ENCODE results near the gene BNC2. TPM values are rescaled to one million over a fixed set of nuclear protein-coding genes. Genes with fewer than 3 reads are reported as not detected.

The BNC2 gene
- total and polyA plus RNA-seq, 2 of the 4 experiments (the other 2 are of a cell fraction): 15.5 to 45.2 TPM

DNA sequence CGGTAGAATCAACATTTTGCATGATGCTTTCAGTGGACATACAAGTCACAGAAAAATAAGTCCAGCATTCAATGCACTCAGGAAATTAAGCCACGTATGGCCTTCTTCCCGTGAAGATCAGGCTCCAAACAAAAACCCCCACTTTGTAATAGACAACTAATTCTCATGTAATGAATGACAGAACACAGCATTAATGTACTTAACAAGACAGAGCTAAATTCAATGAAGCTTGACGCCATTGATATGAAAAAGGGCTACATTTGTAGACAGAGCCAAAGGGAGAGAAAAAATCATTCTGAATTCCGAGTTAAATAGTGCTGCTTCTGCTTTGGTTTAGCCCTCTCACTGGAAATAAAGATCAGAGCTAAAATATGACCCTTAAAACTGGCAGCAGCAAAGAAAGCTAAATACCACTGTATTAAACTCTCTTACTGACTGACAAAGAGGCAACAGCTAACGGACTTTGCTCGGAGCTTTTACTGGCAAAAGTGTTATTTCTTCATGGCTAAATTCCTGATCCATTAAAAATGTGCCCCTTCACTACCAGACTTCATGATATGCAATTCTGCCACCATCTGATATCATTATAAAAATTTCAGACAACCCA, 250.5 kb downstream of the BNC2 start:
- Histone ChIP-seq H3K56ac (ENCODE audit: extremely low read depth, insufficient read depth, low read length) (no peak overlapping the region), H3K27ac (ENCODE audit: insufficient read depth, low read length) (peak overlapping the region; percentile 37; the same call in 1 of the 2 replicates), H3K9me3 (ENCODE audit: control insufficient read depth, insufficient read depth, low read length) (no peaks in the 10 kb centered on the region), H3K4me2 (ENCODE audit: low read depth, low read length) (peak overlapping the region; percentile 62; the same call in 1 of the 2 replicates), H2AK5ac (ENCODE audit: low read depth, low read length) (no peak overlapping the region), H2BK120ac (ENCODE audit: low read depth, low read length) (no peak overlapping the region), H2AFZ (replicated peaks; ENCODE audit: low read length, poor library complexity) (no peak overlapping the region), H2BK20ac (ENCODE audit: low read depth, low read length) (peak overlapping the region; percentile 13; the same call in 1 of the 2 replicates), H3K4me3 (ENCODE audit: insufficient read depth, low read depth, low read length) (no peak overlapping the region), H4K20me1 (ENCODE audit: insufficient read depth, low read length) (no peaks in the 10 kb centered on the region), H3K4me1 (ENCODE audit: control insufficient read depth, insufficient read depth, low read length) (peaks cover 16% of the 10 kb centered on the region), H2BK15ac (ENCODE audit: low read depth, low read length) (no peak overlapping the region), H4K8ac (ENCODE audit: low read depth in 2 of 2, low read length in 2 of 2) (peak overlapping the region; percentile 4 to 35; a peak in 2 of 4 replicates), H3K4ac (ENCODE audit: low read depth, low read length) (no peak overlapping the region), H3K9ac (ENCODE audit: low read depth, low read length) (no peak overlapping the region), H2BK5ac (ENCODE audit: low read depth, low read length, poor library complexity, severe bottlenecking) (no peak overlapping the region), H3K9me1 (ENCODE audit: insufficient read depth, low read length) (no peaks in the 10 kb centered on the region; the same call in 1 of the 2 replicates), H4K91ac (ENCODE audit: insufficient read depth, low read depth, low read length) (no peak overlapping the region), H3K18ac (ENCODE audit: low read depth, low read length) (peak overlapping the region; percentile 79), H3K27me3 (ENCODE audit: control insufficient read depth, insufficient read depth, low read length) (no peaks in the 10 kb centered on the region), H4K5ac (ENCODE audit: low read depth, low read length) (peak overlapping the region; percentile 75; the same call in 1 of the 2 replicates), H2AK9ac (replicated peaks; ENCODE audit: low read depth, low read length, poor library complexity) (no peak overlapping the region), H3K23ac (ENCODE audit: low read depth, low read length) (peak overlapping the region; percentile 21; the same call in 1 of the 2 replicates), H3K36me3 (ENCODE audit: control insufficient read depth, insufficient read depth, low read length) (no peaks in the 10 kb centered on the region), H3K14ac (replicated peaks; ENCODE audit: low read depth, low read length) (no peak overlapping the region), H3K79me1 (ENCODE audit: low read depth in 1 of 2, low read length in 2 of 2) (peaks cover 12 to 50% of the 10 kb centered on the region in 2 experiments)
- dilution Hi-C loops (cut with HindIII; ENCODE audit: low sequenced_read_pairs, unreplicated experiment): no loop called here
- ATAC-seq (ENCODE audit: low read depth) (no peak; the same call in 1 of the 2 replicates), DNase-seq (no peak)
- intact Hi-C loops (cut with micrococcal nuclease): loop anchor here (10.0 kb wide), 1 partner anchor 425 kb away; no protein-coding TSS in a partner anchor
- in situ Hi-C loops (cut with MboI; ENCODE audit: low sequenced_read_pairs): no loop called here
- 20% methylated on average over 1 of the region's 7 CpGs; no CpG with 5 or more reads in 1 of the 2 experiments for WGBS, 2 experiments (ENCODE audit: extremely low coverage in 2 of 2, insufficient read length in 1 of 2)
- CTCF ChIA-PET: no interaction called here
- POLR2A ChIA-PET (ENCODE audit: unreplicated experiment): no interaction called here
- BruUV-seq (replicated peaks): no TSS peak
- TF ChIP-seq CEBPB (IDR thresholded peaks at IDR 0.05; ENCODE audit: low read depth, low read length): no peak
- TF ChIP-seq MXI1 (IDR thresholded peaks at IDR 0.05; ENCODE audit: borderline replicate concordance, low read depth, low read length): no peak
- no peak for TF ChIP-seq MAZ (IDR thresholded peaks at IDR 0.05; ENCODE audit: borderline replicate concordance, low read depth, low read length)
- TF ChIP-seq, protein P1, sequence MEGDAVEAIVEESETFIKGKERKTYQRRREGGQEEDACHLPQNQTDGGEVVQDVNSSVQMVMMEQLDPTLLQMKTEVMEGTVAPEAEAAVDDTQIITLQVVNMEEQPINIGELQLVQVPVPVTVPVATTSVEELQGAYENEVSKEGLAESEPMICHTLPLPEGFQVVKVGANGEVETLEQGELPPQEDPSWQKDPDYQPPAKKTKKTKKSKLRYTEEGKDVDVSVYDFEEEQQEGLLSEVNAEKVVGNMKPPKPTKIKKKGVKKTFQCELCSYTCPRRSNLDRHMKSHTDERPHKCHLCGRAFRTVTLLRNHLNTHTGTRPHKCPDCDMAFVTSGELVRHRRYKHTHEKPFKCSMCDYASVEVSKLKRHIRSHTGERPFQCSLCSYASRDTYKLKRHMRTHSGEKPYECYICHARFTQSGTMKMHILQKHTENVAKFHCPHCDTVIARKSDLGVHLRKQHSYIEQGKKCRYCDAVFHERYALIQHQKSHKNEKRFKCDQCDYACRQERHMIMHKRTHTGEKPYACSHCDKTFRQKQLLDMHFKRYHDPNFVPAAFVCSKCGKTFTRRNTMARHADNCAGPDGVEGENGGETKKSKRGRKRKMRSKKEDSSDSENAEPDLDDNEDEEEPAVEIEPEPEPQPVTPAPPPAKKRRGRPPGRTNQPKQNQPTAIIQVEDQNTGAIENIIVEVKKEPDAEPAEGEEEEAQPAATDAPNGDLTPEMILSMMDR (conservative IDR thresholded peaks at IDR 0.05; ENCODE audit: low read depth, low read length): no peak
- TF ChIP-seq POLR2A (IDR thresholded peaks at IDR 0.05; ENCODE audit: low read depth, low read length): no peak
- no peak for TF ChIP-seq RCOR1 (IDR thresholded peaks at IDR 0.05; ENCODE audit: insufficient replicate concordance, low read length)
- TF ChIP-seq CHD1 (IDR thresholded peaks at IDR 0.05; ENCODE audit: low read depth, low read length): no peak
- TF ChIP-seq NFE2L2 (IDR thresholded peaks at IDR 0.05; ENCODE audit: low read depth, low read length): no peak
- TF ChIP-seq, protein P2, sequence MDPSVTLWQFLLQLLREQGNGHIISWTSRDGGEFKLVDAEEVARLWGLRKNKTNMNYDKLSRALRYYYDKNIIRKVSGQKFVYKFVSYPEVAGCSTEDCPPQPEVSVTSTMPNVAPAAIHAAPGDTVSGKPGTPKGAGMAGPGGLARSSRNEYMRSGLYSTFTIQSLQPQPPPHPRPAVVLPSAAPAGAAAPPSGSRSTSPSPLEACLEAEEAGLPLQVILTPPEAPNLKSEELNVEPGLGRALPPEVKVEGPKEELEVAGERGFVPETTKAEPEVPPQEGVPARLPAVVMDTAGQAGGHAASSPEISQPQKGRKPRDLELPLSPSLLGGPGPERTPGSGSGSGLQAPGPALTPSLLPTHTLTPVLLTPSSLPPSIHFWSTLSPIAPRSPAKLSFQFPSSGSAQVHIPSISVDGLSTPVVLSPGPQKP (IDR thresholded peaks at IDR 0.05; ENCODE audit: borderline replicate concordance, low read depth, low read length): no peak
- TF ChIP-seq USF2 (IDR thresholded peaks at IDR 0.05; ENCODE audit: low read depth, low read length): no peak
- TF ChIP-seq SMC3 (IDR thresholded peaks at IDR 0.05; ENCODE audit: low read depth, low read length): no peak
- TF ChIP-seq RAD21 (IDR thresholded peaks at IDR 0.05; ENCODE audit: low read length): no peak
